ENCODE results near the gene SYNE1.
"Not testable (repeated sequence)": the region's sequence is repeated elsewhere in the genome, so short reads cannot be mapped to it uniquely, and the experiment has no call there.

SYNE1 gene

DNA sequence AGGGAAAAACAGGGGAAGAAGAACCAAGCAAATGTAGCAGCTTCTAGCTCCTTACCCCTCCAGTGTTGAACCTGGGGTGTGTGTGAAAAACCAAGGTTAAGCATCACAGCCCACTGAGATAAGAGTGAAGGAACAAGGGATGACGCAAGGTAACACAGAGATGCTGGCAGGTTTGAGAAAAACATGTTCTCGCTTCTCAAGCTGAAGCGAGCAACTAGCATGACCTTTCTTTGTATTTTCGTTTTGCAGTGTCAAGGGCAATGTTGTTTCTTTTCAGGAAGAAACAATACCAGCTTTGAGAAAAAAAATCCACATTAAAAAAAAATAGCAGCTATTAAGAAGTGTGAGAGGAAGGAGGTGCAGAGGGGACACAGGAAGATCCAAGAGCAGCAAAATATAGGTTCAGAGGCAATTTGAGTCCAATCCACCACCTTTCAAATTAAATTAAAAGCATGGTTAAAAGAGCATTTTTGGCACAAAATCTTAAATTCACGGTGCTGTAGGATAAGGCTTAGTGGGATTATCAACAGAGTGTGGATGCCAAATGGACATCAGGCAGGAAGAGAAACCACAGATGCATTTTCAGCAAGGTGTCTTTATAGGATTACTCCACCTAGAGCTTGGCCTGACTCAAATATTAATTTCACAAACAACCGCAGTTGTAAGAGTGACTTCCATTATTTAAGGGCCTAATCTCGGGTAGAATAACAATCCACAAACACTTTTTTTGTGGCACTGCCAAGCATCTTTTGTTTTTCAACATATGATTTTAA, 70.9 kb downstream of the SYNE1 start:
- no peak for DNase-seq (ENCODE audit: low spot score)

DNA sequence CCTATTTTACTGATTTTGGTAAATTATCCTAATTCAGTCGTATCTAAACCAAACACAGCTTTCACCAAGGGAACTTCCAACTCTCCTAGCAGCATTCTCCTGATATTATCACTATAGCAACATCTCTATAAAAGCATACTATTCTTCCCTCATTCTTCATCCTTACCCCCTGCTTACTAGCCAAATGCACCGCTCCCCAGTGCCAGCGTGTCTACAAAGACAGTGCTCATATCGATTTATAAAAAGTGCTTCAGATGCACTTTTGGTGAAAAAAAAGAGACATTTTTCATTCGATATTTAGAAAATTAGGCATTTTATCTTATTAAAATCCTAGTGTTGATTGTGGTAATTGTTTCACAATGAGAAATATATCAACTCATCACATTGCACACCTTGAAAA, 74.0 kb downstream of the SYNE1 start:
- no peak for DNase-seq (ENCODE audit: low spot score)

DNA sequence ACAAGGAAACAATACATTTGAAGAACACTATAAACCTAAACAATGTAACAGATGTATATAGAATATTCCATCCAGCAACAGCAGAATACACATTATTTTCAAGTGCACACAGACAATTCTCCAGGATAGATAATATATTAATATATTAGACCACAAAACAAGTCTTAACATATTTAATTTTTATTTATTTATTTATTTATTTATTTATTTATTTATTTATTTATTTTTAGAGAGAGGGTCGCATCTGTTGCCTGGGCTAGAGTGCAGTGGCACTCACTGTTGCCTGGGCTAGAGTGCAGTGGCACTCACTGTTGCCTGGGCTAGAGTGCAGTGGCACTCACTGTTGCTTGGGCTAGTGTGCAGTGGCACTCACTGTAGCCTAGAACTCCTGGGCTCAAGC, 78.4 kb downstream of the SYNE1 start:
- not testable (repeated sequence) for DNase-seq (ENCODE audit: low spot score)

DNA sequence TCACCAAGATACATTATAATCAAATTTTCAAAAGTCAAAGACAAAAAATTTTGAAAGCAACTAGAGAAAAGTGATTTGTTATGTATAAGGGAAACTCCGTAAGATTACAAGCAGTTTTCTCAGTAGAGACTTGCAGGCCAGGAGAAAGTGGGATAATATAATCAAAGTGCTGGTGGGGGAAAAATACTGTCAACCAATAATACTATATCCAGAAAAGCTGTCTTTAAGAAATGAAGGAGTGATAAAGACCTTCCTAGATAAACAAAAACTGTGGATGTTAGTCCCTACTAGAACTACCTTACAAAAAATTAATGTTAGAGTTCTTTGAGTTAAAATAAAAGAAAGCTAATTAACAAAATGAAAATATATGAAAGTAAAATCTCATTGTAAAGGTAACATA, 79.7 kb downstream of the SYNE1 start:
- DNase-seq (ENCODE audit: low spot score), result no peak

DNA sequence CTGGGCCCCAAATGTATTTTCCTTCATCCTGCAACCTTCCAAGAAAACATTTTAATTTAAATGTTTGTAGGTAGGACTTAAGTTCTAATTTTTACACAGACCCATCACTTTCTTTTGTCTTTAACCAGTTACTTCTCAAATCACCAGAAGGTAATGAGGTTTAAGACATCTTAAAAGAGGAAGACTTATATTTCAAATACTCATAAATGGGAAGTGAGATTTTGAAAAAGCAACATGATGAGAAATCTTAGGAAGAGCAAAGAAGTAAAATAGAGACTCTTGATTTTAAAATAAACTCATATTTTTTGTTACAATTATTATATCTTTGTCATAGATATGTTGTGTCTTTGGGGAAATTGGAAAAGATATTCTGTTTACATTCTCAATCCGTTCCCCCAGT, 82.3 kb downstream of the SYNE1 start:
- no peak for DNase-seq (ENCODE audit: low spot score)

DNA sequence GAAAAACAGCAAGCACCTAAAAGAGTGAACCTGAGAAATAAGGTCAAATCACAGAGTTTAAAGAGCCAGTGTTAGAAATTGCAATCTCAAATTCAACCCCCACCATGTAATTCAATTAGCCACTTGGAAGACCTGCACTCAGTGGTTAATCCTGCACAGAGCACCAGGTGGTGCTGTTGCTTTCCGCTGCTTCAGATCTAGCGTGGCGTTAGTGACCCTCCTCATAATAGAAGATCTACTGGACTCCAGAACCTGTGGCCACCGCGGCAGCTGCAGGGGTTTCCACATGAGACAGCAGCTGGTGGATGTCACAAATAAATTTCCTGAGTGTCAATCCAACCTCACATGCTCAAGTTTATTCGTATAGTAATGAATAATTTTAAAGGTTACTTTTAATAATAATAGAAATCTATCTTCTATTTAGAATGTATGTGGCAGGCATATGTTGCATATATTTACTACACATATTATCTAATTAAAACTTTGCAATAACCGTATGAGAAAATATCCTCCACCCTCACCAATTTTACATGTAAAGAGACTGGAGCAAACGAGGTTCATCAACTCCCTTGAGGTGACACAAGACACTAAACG, 84.4 kb downstream of the SYNE1 start:
- DNase-seq (ENCODE audit: low spot score), result peak; percentile 73

DNA sequence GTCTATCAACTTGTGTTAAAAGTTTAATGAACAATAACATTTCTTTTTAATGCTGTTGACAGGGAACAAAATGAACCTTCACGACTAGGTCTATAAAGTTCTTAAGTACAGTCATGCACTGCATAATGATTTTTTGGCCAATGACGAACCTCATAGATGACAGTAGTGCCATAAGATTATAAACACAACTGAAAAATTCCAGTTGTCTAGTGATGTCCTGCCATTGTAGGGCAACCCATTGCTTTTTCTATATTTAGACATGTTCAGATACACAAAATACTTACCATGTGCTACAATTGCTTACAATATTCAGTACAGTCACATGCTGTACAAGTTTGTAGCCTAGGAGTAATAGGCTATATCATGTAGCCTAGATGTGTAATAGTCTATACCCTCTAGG, 93.6 kb downstream of the SYNE1 start:
- DNase-seq (ENCODE audit: low spot score), result no peak

DNA sequence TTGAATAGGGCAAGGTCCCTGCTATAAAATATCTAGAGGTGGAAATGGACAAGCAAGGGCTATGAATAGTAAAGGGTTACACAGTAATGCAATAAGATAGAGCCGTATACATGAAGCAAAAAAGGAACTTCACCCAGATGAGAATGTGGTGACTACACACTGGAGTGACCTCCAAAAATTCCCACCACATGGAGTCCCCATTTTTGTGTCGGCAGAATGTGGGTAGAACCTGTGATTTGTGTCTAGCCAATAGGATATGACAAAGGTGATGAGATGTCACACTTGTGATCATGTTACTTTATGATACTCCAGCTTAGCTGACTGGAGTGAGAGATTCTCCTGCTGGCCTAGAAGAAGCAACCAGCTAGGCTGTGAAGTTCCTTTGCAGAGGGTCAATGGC, 96.8 kb downstream of the SYNE1 start:
- no peak for DNase-seq (ENCODE audit: low spot score)

DNA sequence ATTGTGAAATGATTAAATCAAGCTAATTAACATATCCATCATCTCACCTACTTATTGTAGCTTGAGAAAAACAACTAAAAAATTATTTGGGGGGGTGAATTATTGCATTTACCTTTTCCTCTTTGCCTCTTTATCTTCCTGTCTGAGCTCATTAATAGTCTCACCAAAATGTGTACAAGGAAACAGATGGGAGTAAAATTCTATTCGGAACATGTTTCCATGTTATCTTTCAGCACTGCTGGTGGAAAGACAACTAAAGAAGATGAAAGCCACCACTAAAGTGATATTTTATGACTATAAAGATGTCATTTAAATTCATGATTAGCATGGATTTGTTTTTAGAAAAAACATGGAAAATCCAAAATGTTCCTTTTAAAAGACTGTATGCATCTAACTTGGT, 102.6 kb downstream of the SYNE1 start:
- DNase-seq (ENCODE audit: low spot score), result no peak

DNA sequence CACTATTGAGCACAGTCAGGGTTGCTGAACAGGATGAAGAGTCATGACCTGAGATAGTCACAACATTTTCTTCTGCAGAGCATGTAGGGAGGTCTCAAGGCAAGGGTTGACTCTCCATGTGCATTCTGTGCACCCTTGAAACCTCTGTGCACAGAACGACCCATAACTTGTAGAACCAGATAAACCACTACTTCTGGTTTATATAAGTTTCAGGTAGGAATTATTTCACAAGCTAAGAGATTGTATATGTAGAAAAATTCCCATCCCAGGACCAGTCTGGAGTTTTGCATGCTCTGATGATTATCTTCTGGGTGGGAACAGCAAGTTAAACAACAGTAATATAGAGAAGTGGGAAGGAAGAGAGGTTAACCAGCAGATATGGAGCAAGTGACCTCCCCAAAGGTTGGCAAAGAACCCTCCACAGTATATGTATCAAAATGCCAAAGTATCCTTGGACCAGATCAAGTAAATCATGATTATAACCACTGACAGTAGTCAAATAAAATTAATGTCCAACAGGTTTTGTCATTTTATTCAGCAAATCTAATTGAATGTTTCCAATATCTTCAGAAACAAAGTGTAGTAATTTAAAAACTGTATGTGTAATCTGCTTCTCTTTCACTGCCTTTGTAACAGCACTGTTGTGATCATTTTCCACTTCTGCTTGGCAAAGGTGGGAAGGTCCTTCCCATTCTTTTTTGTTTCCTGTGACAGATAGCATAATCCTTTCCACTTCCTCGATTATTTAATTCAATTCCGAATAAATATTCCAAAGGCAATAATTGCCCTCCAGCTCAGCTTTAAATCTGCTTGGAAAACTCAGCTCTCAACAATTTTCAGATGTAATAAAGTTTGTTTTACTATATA, 104.4 kb downstream of the SYNE1 start:
- DNase-seq (ENCODE audit: low spot score), result no peak

DNA sequence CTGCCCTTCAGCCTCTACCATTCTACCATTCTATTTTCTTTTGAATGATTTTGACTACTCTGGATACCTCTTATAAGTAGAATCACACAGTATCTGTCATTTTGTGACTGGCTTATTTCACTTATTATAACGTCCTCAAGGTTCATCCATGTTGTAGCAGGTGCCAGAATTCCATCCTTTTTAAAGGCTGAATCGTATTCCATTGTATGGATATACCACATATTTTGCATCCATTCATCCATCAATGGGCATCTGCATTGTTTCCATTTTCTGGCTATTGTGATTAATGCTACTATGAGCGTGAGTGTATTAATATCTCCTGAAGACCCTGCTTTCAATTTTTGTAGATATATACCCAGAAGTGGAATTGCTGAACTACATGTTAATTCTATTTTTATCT, 105.5 kb downstream of the SYNE1 start:
- no peak for DNase-seq (ENCODE audit: low spot score)

DNA sequence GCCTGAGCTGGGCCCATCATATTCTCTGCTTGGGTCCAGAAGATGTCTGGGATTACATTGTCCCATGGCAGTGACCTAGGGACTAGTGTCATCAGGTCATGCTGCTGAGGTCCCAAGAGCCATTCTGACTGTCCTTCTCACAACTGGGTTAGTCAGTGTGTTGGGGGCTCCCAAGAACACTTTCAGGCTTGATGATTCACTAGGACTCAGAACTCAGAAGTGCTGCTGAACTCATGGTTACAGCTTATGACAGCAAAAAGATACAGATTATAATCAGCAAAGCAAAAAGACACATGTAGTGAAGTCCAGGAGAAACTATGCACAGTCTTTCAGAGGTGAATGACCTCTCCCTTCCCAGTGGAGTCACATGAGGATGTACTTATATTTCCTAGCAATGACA, 107.8 kb downstream of the SYNE1 start:
- DNase-seq (ENCODE audit: low spot score), result no peak

DNA sequence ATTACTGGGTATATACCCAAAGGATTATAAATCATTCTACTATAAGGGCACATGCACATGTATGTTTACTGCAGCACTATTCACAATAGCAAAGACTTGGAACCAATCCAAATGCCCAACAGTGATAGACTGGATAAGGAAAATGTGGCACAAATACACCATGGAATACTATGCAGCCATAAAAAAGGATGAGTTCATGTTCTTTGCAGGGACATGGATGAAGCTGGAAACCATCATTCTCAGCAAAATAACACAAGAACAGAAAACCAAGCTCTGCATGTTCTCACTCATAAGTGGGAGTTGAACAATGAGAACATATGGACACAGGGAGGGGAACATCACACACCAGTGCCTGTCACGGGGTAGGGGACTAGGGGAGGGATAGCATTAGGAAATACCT, 123.0 kb downstream of the SYNE1 start:
- not testable (repeated sequence) for DNase-seq (ENCODE audit: low spot score)

DNA sequence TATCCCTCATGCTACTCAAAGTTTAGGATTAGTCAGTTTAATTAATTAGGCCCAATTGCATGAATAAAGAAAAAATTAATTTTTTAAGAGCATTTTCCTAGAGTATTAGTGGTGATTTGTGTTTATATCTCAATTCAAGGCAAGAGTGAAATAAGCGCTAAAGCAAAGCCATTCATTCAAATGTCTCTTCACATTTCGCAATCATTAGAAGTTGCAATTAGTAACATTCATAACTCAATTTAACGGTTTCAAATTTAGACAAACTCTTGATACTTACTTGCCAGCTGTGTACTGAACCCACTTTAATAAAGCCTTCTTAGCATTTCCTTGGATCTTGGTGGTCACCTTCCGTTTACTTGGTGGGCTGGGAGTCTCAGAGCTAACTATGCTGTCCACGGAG, 127.2 kb downstream of the SYNE1 start:
- DNase-seq (ENCODE audit: low spot score), result no peak

DNA sequence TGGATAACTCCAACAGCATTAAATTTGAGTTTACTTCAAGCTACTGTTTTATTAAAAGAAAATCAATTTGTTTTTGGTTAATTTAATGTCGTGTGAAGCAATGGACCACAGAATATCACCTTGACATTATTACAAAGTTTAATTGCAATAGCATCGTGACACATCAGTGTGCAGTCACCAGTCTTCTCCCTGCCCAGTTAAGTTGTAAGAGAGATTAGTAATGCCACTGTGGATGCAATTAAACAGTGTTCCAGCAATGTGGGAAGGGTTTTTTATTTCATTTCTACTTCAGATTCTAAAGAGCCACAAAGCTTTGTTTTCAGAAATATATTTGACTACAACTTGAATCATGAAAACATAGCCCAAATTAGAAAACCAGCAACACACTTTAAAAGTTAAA, 128.7 kb downstream of the SYNE1 start:
- no peak for DNase-seq (ENCODE audit: low spot score)

DNA sequence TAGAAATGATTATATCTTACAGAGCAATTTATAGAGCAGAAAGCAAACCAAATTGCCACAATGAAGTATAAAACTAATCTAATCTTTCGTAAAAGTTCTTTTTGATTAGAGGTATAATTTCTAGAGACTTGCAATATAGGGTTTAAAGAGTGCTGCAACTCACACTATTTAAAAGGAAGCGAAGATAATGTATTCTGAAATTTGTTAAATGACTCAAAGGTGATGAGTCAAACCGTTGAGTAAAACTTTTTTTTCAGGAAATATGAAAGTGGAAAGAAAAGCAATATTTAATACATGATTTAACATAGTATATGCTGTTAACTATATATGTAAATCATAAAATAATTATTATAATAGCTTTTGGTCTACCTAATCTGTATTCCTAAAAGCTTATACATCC, 133.6 kb downstream of the SYNE1 start:
- no peak for DNase-seq (ENCODE audit: low spot score)

DNA sequence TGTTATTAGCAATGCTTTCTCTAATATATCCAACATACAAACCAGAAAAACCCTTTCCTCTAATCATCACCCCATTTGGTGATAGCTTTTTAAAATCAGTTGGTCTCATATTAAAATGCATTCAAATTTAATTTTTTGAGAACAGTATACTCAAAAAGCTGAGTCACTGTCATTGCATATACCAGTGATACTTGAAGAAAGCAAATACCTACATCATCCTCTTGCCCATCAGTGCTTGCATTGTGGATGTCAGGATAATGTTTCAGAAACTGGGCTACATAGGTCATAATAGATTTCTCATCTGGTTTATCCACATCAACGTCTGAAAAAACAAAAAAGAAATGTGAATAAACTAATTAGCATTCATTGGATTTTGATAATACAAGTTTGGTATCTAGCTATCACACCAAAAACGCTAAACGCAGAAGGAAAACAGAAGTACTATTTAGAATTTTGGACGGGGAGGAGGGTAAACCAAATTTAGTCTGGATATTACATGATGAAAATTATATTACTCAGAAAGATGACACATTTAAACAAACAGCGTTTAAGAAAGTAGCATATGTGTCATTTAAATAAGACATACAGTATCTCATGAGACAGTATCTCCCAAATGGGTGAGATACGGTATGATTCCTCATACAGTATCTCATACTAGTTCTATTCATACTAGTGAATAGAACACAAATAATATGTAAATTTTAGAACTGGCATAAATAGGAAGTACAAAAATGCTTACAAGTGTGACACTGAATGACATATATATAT, 134.6 kb downstream of the SYNE1 start:
- DNase-seq (ENCODE audit: low spot score), result no peak

DNA sequence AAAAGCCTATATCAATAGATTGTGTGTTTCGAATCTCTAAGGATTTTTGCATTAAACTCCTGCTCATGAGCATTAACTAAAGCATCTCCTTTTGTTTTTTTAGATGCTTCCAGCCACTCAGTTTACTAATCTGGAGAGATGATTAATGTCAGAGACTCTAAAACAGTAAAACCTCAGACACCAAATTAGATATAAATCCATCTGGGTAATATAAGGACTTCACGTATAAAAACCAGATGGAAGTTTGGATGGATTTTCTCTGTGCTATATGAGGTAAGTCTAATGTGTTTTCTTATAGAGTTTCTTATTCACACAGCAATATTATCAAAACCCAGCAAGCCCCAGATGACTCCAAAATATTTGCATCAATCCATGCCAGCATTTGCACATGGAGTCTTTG, 137.2 kb downstream of the SYNE1 start:
- no peak for DNase-seq (ENCODE audit: low spot score)

DNA sequence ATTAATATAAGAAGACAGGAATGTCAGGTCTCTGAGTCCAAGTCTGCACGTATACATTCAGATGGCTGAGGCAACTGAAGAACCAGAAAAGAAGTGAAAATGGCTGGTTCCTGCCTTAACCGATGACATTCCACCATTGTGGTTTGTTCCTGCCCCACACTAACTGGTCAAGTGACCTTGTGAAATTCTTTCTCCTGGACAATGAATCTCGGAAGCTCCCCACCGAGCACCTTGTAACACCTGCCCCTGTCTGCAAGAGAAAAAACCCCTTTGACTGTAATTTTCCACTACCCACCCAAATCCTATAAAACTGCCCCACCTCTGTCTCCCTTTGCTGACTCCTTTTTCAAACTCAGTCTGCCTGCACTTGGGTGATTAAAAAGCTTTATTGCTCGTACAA, 140.4 kb downstream of the SYNE1 start:
- no peak for DNase-seq (ENCODE audit: low spot score)

DNA sequence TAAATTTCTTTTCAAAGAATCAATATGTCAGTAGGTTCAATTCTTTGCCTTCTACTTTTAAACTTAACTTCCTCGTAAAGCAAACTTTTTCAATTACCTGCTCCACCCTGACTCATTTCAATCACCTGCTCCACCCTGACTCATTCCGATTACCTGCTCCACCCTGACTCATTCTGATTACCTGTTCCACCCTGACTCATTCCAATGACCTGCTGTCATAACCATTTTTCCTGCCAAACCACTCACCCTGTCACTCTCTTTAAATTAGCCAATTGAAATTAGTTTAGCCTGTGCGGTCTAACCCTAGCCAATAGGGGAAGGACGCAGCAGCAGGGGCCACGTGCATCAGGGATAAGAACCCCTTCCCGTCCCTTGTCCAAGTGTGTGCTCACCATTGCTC, 141.7 kb downstream of the SYNE1 start:
- not testable (repeated sequence) for DNase-seq (ENCODE audit: low spot score)

DNA sequence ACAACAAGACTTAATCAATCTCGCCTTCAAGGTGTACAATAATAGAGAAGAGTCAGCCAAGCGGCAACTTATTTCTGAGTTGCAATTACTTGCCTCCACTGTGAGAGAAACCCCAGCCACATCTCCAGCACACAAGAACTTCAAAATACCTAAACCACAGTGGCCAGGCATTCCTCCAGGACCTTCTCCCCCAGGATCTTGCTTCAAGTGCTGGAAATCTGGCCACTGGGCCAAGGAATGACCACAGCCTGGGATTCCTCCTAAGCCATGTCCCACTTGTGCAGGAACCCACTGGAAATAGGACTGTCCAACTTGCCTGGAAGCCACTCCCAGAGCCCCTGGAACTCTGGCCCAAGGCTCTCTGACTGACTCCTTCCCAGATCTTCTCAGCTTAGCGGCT, 144.9 kb downstream of the SYNE1 start:
- DNase-seq (ENCODE audit: low spot score), result not testable (repeated sequence)

DNA sequence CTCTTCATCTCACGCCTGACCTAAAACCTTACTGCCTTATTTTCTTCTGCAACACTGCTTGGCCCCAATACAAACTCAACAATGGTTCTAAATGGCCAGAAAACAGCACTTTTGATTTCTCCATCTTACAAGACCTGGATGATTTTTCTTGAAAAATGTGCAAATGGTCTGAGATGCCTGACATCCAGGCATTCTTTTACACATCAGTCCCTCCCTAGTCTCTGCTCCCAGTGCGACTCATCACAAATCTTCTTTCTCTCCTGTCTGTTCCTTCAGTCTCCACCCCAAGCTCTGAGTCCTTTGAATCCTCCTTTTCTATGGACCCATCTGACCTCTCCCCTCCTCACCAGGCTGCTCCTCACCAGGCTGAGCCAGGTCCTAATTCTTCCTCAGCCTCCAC, 145.7 kb downstream of the SYNE1 start:
- DNase-seq (ENCODE audit: low spot score), result not testable (repeated sequence)
